NCI-H345 (cell line): Measurements from ENCODE around the gene PKIG.

Experiments used
- DNase-seq: peaks from one replicate; lab custom pipeline; 2025; lab: John Stamatoyannopoulos, UW

PKIG gene

DNA sequence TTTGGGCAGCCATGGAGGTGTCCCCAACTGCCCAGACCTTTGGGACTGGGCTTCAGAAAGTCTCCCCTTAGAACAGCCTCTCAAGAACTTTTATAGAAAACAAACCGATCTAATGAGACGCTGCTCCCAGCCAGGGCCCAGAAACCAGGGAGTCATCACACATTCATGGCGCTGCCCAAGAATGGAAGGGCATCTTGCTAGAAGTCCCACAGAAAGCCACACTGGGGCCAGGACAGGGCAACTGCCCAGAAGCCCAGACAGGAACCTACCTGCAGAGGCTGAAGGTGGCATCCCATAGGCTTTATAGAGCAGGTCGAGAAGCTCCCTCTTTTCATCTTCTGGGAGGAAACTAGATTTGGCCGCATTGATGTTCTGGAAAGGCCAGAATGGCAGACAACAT lies 37.7 kb downstream of the PKIG start:
- no peak for DNase-seq

- DNase-seq = no peak
Measured at GRCh38 chr20:44621325-44621724, 38.9 kb downstream of the PKIG start.

GRCh38 chr20:44621939-44622338 lies 39.6 kb downstream of the PKIG start:
- DNase-seq = no peak

GRCh38 chr20:44622501-44623270 lies 40.3 kb downstream of the PKIG start:
- no peak for DNase-seq

- DNase-seq = no peak
Measured at GRCh38 chr20:44624152-44624551, 41.8 kb downstream of the PKIG start.

DNA sequence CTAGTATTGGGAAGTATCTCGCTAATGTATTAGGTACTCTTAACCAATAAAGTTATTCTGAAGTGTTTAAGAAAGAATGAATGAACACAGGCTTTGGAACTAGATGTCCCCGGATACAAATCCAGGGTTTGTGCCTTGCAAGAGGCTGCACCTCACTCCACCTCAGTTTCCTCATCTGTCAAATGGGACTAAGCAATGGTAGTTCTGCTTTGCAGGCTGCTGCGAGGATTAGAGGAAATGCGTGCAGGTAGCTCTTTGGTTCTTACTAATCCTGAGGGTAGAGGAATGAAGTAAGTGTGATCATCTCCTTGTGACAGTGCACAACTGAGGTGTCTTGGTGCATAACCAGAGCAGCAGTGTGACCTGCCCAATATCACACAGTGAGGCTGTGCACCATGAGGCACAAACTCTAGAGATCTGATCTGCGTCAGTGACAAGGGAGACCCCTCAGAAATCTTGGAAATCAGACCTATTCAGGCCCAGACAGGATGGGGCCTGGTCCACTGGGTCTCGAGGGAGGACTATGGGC lies 42.4 kb downstream of the PKIG start:
- DNase-seq = no peak

- no peak for DNase-seq
Measured at GRCh38 chr20:44625361-44625760, 43.0 kb downstream of the PKIG start.

GRCh38 chr20:44626278-44626677 lies 43.9 kb downstream of the PKIG start:
- DNase-seq = no peak

- no peak for DNase-seq
Measured at GRCh38 chr20:44627364-44628010, 45.1 kb downstream of the PKIG start.

DNA sequence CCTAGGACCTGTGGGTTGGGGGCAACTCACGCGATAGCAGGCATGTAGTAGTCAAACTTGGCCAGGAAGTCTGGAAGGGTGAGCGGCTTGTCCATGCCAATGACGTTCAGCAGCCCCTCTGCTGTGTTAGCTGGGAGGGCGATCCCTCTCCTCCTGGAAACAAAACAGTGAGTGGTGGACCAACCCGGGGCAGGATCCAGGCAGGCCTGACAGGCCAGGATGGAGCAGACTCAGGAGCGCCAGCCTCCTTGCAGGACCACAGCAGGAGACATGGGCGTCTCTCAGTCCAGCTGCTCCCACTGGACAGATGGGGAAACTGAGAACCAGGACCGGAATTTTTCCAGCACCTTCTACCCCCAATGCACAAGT lies 46.6 kb downstream of the PKIG start:
- no peak for DNase-seq

GRCh38 chr20:44629542-44629941 lies 47.2 kb downstream of the PKIG start:
- DNase-seq = no peak

GRCh38 chr20:44630297-44630696 lies 47.9 kb downstream of the PKIG start:
- DNase-seq = no peak

DNA sequence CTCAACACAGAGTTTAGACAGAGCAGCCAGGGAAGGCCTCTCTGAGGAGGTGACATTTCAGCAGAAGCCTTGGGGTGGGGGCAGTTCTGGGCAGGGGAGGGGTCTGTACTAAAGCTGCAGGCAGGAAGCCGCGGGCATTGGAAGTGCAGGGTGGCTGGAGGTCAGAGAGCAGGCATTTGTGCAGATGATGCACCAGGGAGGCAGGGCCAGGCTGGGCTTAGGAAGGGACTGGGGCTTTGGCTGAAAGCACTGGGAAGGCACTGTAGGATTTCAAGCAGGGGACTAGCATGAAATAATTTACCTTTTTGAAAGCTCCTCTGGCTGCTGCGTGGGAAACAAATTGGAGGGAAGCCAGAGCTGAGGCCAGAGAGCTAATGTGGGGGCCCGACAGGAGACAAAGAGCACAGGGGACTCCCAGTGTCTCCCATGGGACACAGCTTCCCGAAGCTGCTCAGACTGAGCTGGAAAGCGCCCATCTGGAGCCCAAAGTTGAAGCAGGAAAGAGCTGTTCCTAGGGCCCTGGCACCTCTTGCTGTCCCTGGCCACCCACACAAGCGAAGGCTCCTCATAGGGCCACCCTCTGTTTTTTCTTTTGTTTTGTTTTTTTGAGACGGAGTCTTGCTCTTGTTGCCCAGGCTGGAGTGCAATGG lies 49.8 kb downstream of the PKIG start:
- DNase-seq = no peak

DNA sequence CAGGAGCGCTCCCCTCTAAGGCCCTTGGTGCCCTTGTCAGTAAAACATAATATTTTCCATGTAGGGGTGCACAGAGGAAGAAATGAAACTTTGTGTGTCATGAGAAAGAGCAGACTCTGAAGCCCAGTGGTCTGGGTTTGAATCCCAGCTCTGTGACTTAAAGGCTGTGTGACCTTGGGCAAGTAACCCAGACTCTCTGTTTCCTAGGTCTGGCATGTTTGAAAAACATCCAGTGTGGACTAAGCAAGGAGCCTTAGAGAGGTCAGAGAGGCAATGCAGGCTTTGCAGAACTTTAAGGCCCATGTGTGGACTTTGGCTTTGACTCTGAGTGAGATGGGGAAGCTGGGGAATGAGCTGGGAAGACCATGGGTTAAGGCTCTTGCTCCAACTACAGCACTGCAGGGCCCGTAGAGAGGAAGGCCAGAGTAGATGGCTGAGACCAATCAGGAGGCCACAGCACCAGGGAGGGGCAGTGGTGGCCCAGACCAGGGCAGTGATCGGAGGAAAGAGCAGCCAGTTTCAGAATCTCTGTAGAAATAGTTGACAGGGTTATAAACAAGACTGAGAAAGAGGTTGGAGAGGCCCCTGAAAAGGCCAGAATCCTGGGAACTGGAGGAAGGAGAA lies 50.9 kb downstream of the PKIG start:
- no peak for DNase-seq

GRCh38 chr20:44633872-44634600 lies 51.7 kb downstream of the PKIG start:
- no peak for DNase-seq

GRCh38 chr20:44635877-44636276 lies 53.5 kb downstream of the PKIG start:
- no peak for DNase-seq

DNA sequence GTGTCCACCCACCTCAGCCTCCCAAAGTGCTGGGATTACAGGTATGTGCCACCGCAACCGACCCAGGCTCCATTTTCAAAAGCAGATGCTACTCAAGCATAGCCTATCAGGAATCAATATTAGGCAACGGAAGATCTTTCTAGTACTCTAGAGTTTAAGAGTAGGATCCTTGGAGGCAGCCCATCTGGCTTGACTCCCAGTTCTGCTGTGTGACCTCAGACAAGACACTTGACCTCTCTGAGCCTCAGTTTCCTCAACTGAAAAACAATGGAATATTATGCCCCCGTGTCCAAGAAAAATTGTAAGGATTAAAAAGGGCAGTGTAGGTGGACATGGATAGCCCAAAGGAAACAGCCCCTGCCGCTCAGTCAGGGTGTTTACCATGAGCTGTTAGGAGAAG lies 54.7 kb downstream of the PKIG start:
- DNase-seq = no peak

GRCh38 chr20:44637522-44638372 lies 55.4 kb downstream of the PKIG start:
- no peak for DNase-seq

DNA sequence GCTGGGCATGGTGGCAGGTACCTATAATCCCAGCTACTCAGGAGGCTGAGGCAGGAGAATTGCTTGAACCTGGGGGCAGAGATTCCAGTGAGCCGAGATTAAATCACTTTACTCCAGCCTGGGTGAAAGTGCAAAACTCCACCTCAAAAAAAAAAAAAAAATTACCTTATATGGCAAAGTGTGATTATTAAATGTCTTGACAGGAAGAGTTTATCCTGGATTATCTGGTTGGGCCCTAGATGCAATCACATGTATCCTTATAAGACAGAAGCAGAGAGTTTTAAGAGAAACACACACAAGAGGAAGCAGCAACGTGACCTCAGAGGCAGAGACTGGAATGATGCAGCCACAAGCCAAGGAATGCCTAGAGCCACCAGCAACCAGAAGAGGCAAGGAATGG lies 58.1 kb downstream of the PKIG start:
- no peak for DNase-seq

DNA sequence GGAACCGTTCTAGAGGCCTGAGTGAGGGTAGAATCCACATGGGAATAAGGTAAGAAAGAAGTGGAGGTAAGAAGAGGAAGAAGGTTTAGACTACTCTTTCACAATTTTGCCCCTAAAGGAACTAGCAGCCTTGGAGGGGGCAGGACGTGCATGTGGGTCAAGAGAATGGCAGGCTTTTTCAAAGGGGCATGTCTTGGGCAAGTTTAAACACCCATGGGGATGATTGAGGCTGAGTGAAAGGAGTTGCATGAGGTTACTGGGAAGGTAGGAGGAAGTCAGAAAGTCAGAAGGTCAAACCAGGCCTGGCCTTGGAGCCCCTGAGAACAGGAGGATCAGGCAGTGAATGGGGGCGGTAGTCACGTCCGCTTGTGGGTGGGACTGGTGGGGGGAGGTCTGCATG lies 58.9 kb downstream of the PKIG start:
- DNase-seq = no peak
